HepG2 (cell line): ENCODE results near the gene KRTAP1-3. TPM values are rescaled to one million over a fixed set of nuclear protein-coding genes. Genes with fewer than 3 reads are reported as not detected.
"Not testable (repeated sequence)": the region's sequence is repeated elsewhere in the genome, so short reads cannot be mapped to it uniquely, and the experiment has no call there.

Source experiments
- ATAC-seq: fragments of 200-7000 bp; cut with Tn5 transposase; 3 replicates; pipeline ENCODE4 v1.9.1; 2020; ENCODE audit warnings: mild to moderate bottlenecking, moderate library complexity
- BruUV-seq: library from RNA; stranded (reverse); fragments of 400-500 nt; replicated peaks from 2 replicates; lab custom pipeline; 2021; lab: Mats Ljungman, UMichigan
- CTCF ChIA-PET: fragments of 300-600 bp; formaldehyde crosslinking; extraction: SDS; loops from one replicate; lab custom pipeline; 2021; ENCODE audit warnings: low total read pairs, inconsistent platforms, low intra/inter-chr PET ratio; lab: Yijun Ruan, JAX
- POLR2A ChIA-PET: fragments of 350-600 bp; sonication (Branson Sonifier 250); formaldehyde crosslinking; loops from one replicate; lab custom pipeline; 2020; ENCODE audit warnings: antibody characterized with exemption, inconsistent platforms; lab: Yijun Ruan, JAX
- DNase-seq: peaks from one replicate; pipeline ENCODE4 v3.0.0-alpha.2; 2015; ENCODE audit warnings: low spot score
- FAIRE-seq: peaks from 3 replicates; lab custom pipeline; 2011; peaks lifted over from hg19 to GRCh38; lab: Jason Lieb, UNC
- H2AFZ ChIP-seq: one replicate; pipeline ENCODE4 v1.6.1; 2011; ENCODE audit warnings: low read length, inconsistent platforms
- H3K27ac ChIP-seq: fragments of 300-600 bp; 3 replicates; pipeline ENCODE4 v1.8.0; 2011; ENCODE audit warnings: mixed run types, mild to moderate bottlenecking, mixed read lengths, low read length, inconsistent platforms; ENCODE audit not compliant: insufficient read depth; ENCODE audit errors: extremely low read length
- H3K27me3 ChIP-seq, 2 experiments: fragments of 200-600 bp in 1 of 2; 2 replicates in 1 of 2; 3 replicates in 1 of 2; pipeline versions ENCODE4 v1.6.0 to v1.8.0; 2011; ENCODE audit warnings: low read length in 2 of 2, mild to moderate bottlenecking in 2 of 2, moderate library complexity in 2 of 2, inconsistent platforms in 1 of 2; ENCODE audit not compliant: insufficient read depth in 2 of 2, control insufficient read depth in 1 of 2
- H3K36me3 ChIP-seq, 2 experiments: fragments of 200-600 bp in 1 of 2; replicated peaks in 1 of 2; 2 replicates in 1 of 2; 3 replicates in 1 of 2; pipeline versions ENCODE4 v1.5.1 to v1.8.0; 2011; ENCODE audit warnings: low read length in 2 of 2, inconsistent platforms in 1 of 2; ENCODE audit not compliant: insufficient read depth in 2 of 2, control insufficient read depth in 1 of 2
- H3K4me1 ChIP-seq: 2 replicates; pipeline ENCODE4 v1.5.1; 2012; ENCODE audit warnings: low read length, inconsistent platforms; ENCODE audit not compliant: insufficient read depth
- H3K4me2 ChIP-seq: 2 replicates; pipeline ENCODE4 v1.6.0; 2011; ENCODE audit warnings: low read depth, low read length, inconsistent platforms
- H3K4me3 ChIP-seq, 3 experiments: fragments of 200-600 bp in 1 of 3; sonication (generic), shearing (Covaris generic) in 1 of 3; replicated peaks in 1 of 3; 2 replicates each; pipeline ENCODE4 v1.5.1; 2011 to 2016; ENCODE audit warnings: low read length in 3 of 3, inconsistent platforms in 2 of 3, low read depth in 2 of 3, mild to moderate bottlenecking in 2 of 3, control low read depth in 1 of 3, mixed read lengths in 1 of 3; ENCODE audit not compliant: insufficient read depth in 1 of 3
- H3K79me2 ChIP-seq: one replicate; pipeline ENCODE4 v1.6.1; 2011; ENCODE audit warnings: low read length, inconsistent platforms; ENCODE audit not compliant: insufficient read depth
- H3K9ac ChIP-seq: 2 replicates; pipeline ENCODE4 v1.6.0; 2011; ENCODE audit warnings: mild to moderate bottlenecking, low read depth, low read length, inconsistent platforms; ENCODE audit not compliant: insufficient read depth
- H3K9me3 ChIP-seq: 2 replicates; pipeline ENCODE4 v1.5.1; 2012; ENCODE audit warnings: mild to moderate bottlenecking, low read length
- H4K20me1 ChIP-seq: 2 replicates; pipeline ENCODE4 v1.6.0; 2011; ENCODE audit warnings: inconsistent platforms, mild to moderate bottlenecking, low read length, moderate library complexity; ENCODE audit not compliant: insufficient read depth
- AFF4 ChIP-seq: sonication (generic); formaldehyde crosslinking; IDR thresholded peaks from 2 replicates; pipeline ENCODE4 v1.4.0; 2020; ENCODE audit warnings: missing genetic modification reagents
- RBM39 ChIP-seq: fragments of 200-400 bp; formaldehyde crosslinking; IDR thresholded peaks from one replicate; pipeline ENCODE4 v1.6.1; 2018; ENCODE audit warnings: antibody characterized with exemption, mild to moderate bottlenecking, low read depth, low read length; ENCODE audit not compliant: poor library complexity, severe bottlenecking
- SPEN ChIP-seq: sonication (generic); formaldehyde crosslinking; IDR thresholded peaks from 2 replicates; pipeline ENCODE4 v1.5.1; 2020; ENCODE audit warnings: low read depth, mild to moderate bottlenecking, missing genetic modification reagents
- ZFP1 ChIP-seq: IDR thresholded peaks from 2 replicates; pipeline ENCODE4 v1.6.1; 2016
- ZNF615 ChIP-seq: sonication (generic); formaldehyde crosslinking; IDR thresholded peaks from 2 replicates; pipeline ENCODE4 v1.5.0; 2020; ENCODE audit warnings: mild to moderate bottlenecking, missing genetic modification reagents, borderline replicate concordance
- WGBS: methylation state at CpG from one replicate; pipeline ENCODE4 v1.1.6; 2017; ENCODE audit warnings: low lambda C conversion rate; 5-methylcytosine and 5-hydroxymethylcytosine counted together
- in situ Hi-C: cut with HindIII; loops from 2 replicates; pipeline ENCODE4 v1.10.0; 2017; ENCODE audit warnings: low pct_unique_long_range_greater_than_20kb; ENCODE audit not compliant: extremely low pct_ligation_motif_present
- intact Hi-C: fragments of 100-400 bp; cut with micrococcal nuclease; formaldehyde crosslinking; loops from one replicate; pipeline ENCODE4 v1.10.0; 2022; ENCODE audit not compliant: unreplicated experiment
- polyA plus RNA-seq, 8 experiments: library from polyadenylated mRNA; depleted of rRNA in 3 of 8; stranded (reverse) in 7 of 8; unstranded in 1 of 8; fragments of >200 nt; fragmentation: Illumina TruSeq in 4 of 8; extraction: Trizol in 4 of 8; gene quantifications; 2 replicates each; pipeline versions ENCODE4 v1.2.1 to v1.2.3, GENCODE V29; 2011 to 2016; ENCODE audit warnings: low read depth in 4 of 8, missing spikeins in 1 of 8, mixed read lengths in 1 of 8; ENCODE audit not compliant: insufficient read depth in 1 of 8
- total RNA-seq, 5 experiments: library from RNA; depleted of rRNA; stranded (reverse); fragments of >200 nt; fragmentation: Illumina TruSeq; extraction: Trizol; gene quantifications; 2 replicates each; pipeline ENCODE4 v1.2.3, GENCODE V29; 2016; ENCODE audit warnings: low read depth in 1 of 5
- TF ChIP-seq, protein P1 (sequence below): IDR thresholded peaks from 2 replicates; pipeline ENCODE4 v1.6.1; 2012; ENCODE audit warnings: inconsistent platforms
- TF ChIP-seq, protein P2 (sequence below): sonication (generic); formaldehyde crosslinking; IDR thresholded peaks from 2 replicates; pipeline ENCODE4 v1.8.1; 2022; ENCODE audit warnings: low read depth, mild to moderate bottlenecking, missing genetic modification reagents

Gene KRTAP1-3
- total and polyA plus RNA-seq, 2 of the 13 experiments (the other 11 are each of a cell fraction or from before 2014, with no cell fraction given): not detected

- TF ChIP-seq, protein P1, sequence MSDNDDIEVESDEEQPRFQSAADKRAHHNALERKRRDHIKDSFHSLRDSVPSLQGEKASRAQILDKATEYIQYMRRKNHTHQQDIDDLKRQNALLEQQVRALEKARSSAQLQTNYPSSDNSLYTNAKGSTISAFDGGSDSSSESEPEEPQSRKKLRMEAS: no peak
- no peak for TF ChIP-seq ZNF615 (CRISPR knock-in tag)
Observed at GRCh38 chr17:41048441-41048840, 13.8 kb upstream of the KRTAP1-3 start (continued).

DNA sequence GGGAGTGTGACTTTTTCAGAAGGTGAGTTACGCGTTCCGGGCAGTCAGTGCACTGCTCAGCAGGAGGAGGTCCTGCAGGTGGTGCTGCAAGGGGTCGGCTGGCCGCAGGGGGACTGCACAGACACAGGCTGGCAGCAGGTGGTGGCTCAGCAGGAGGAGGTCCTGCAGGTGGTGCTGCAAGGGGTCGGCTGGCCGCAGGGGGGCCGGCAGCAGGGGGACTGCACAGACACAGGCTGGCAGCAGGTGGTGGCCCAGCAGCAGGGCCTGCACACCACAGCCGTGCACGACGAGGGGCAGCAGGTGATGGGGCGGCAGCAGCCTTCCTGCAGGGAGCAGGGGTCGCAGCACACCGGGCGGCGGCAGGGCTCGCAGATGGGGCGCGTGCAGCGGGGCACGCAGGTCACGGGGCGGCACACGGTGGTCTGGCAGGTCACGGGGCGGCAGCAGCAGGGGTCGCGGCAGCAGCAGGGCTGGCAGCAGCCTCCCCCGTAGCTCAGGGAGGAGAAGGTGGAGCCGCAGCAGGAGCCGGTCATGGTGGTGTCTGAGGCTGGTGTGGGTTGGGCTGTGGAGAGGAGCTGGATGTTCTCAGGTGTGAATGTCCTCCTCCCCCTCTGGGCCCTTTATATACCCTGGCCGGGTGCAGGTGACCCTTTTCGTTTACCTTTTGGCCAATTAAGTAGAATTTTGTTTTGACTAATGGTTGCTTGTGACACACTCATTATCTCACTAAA, 12.2 kb upstream of the KRTAP1-3 start, which contains the start of gene KRTAP2-1:
TSS of gene KRTAP2-1 (minus strand) at position 582 of the 731 bp plus-strand sequence. CDS start at position 533, 49 bp downstream.
- POLR2A ChIA-PET, H3K79me2 ChIP-seq, H3K27me3 ChIP-seq, H3K4me3 ChIP-seq, H2AFZ ChIP-seq, CTCF ChIA-PET, H3K4me2 ChIP-seq, FAIRE-seq, H3K36me3 ChIP-seq, BruUV-seq, in situ Hi-C loops, H4K20me1 ChIP-seq, DNase-seq: not testable (repeated sequence)
- WGBS: 72% methylated on average over 10 of the region's 33 CpGs
- ATAC-seq: peak; percentile 48
- intact Hi-C loops: loop anchor here (10.0 kb wide), 1 partner anchor 142 kb away; no protein-coding TSS in a partner anchor
- Histone ChIP-seq H3K4me1 (peaks cover 17% of the 10 kb centered on the region), H3K9me3 (peaks cover 11% of the 10 kb centered on the region), H3K9ac (peak within 1 kb of the TSS; percentile 20; the same call in 1 of the 2 replicates), H3K27ac (peak within 1 kb of the TSS; percentile 31)

DNA sequence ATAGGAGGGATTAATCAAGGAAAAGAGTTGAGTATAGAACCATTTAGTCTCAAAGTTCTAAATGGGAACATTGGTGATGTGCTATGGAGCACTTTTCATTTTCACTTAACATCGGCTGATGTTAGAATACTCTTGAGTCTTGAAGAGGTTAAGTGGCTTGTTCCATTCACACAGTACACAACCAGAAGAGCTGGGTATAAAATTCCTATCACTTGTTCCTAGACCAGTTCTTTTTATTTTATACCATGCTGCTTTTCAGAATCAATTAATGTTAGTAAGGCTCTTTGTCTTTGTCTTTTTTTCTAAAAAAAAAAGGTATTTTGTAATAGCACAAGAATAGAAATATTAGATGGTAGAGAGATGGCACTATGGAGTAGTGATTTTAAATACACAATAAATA, 8.3 kb upstream of the KRTAP1-3 start:
- Histone ChIP-seq H2AFZ (no peak overlapping the region), H3K4me1 (peaks cover 4% of the 10 kb centered on the region), H3K27ac (no peak overlapping the region), H3K79me2 (no peaks in the 10 kb centered on the region), H3K9me3 (peaks cover 11% of the 10 kb centered on the region), H4K20me1 (no peaks in the 10 kb centered on the region), H3K27me3 (no peaks in the 10 kb centered on the region), H3K4me2 (no peak overlapping the region), H3K4me3 (no peak overlapping the region), H3K36me3 (no peaks in the 10 kb centered on the region), H3K9ac (no peak overlapping the region)
- FAIRE-seq (no peak), DNase-seq (no peak), ATAC-seq (no peak)
- in situ Hi-C loops (no loop called here), intact Hi-C loops (loop anchor here (10.0 kb wide), 1 partner anchor 138 kb away; no protein-coding TSS in a partner anchor)
- BruUV-seq: no TSS peak
- TF ChIP-seq, protein P2, sequence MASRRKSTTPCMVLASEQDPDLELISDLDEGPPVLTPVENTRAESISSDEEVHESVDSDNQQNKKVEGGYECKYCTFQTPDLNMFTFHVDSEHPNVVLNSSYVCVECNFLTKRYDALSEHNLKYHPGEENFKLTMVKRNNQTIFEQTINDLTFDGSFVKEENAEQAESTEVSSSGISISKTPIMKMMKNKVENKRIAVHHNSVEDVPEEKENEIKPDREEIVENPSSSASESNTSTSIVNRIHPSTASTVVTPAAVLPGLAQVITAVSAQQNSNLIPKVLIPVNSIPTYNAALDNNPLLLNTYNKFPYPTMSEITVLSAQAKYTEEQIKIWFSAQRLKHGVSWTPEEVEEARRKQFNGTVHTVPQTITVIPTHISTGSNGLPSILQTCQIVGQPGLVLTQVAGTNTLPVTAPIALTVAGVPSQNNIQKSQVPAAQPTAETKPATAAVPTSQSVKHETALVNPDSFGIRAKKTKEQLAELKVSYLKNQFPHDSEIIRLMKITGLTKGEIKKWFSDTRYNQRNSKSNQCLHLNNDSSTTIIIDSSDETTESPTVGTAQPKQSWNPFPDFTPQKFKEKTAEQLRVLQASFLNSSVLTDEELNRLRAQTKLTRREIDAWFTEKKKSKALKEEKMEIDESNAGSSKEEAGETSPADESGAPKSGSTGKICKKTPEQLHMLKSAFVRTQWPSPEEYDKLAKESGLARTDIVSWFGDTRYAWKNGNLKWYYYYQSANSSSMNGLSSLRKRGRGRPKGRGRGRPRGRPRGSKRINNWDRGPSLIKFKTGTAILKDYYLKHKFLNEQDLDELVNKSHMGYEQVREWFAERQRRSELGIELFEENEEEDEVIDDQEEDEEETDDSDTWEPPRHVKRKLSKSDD (CRISPR knock-in tag): no peak
- TF ChIP-seq SPEN (CRISPR knock-in tag) (no peak), AFF4 (no peak), ZFP1 (CRISPR knock-in tag) (peak; percentile 80; the same call in 1 of the 2 replicates), RBM39 (no peak)
- POLR2A ChIA-PET: no interaction called here
- 100% methylated on average over 1 of the region's 1 CpG for WGBS
- CTCF ChIA-PET: no interaction called here
